SK-N-SH treated with all-trans-retinoic acid at 6 μM for 48 hours (cell line): Measurements from ENCODE around the gene KRT25.

Source experiments
- ATAC-seq: fragments of 200-7000 bp; cut with Tn5 transposase; 3 replicates; pipeline ENCODE4 v1.9.1; 2020; ENCODE audit warnings: mild to moderate bottlenecking, moderate library complexity
- ARNTL ChIP-seq: fragments of 450-650 bp; formaldehyde crosslinking; IDR thresholded peaks from 2 replicates; pipeline ENCODE4 v1.5.0; 2020; ENCODE audit warnings: low read depth, mild to moderate bottlenecking, moderate library complexity, borderline replicate concordance
- BACH2 ChIP-seq: fragments of 250-450 bp; sonication (Bioruptor Pico); IDR thresholded peaks from 2 replicates; pipeline ENCODE4 v1.9.0; 2021; ENCODE audit warnings: mild to moderate bottlenecking, borderline replicate concordance
- CSDC2 ChIP-seq: fragments of 250-450 bp; sonication (Bioruptor Pico); IDR thresholded peaks from 2 replicates; pipeline ENCODE4 v1.5.0; 2020; ENCODE audit warnings: mild to moderate bottlenecking, moderate library complexity
- CSRNP3 ChIP-seq: fragments of 250-450 bp; sonication (Bioruptor Pico); IDR thresholded peaks from 2 replicates; pipeline ENCODE4 v1.5.1; 2021; ENCODE audit warnings: mild to moderate bottlenecking, moderate library complexity
- ESRRG ChIP-seq: fragments of 250-450 bp; sonication (Bioruptor Pico); IDR thresholded peaks from 2 replicates; pipeline ENCODE4 v1.6.1; 2021; ENCODE audit warnings: mild to moderate bottlenecking
- GLIS3 ChIP-seq: fragments of 250-450 bp; sonication (Bioruptor Pico); IDR thresholded peaks from 2 replicates; pipeline ENCODE4 v1.5.0; 2020; ENCODE audit warnings: mild to moderate bottlenecking, moderate library complexity
- ISL1 ChIP-seq: fragments of 250-450 bp; sonication (Bioruptor Pico); IDR thresholded peaks from 2 replicates; pipeline ENCODE4 v2.1.2; 2022; ENCODE audit warnings: mild to moderate bottlenecking, moderate library complexity
- OSR1 ChIP-seq: fragments of 250-450 bp; sonication (Bioruptor Pico); IDR thresholded peaks from 2 replicates; pipeline ENCODE4 v1.8.0; 2022; ENCODE audit warnings: moderate library complexity, mild to moderate bottlenecking, inconsistent platforms
- RARB ChIP-seq: fragments of 250-450 bp; sonication (Bioruptor Pico); IDR thresholded peaks from 2 replicates; pipeline ENCODE4 v1.8.0; 2021; ENCODE audit warnings: mild to moderate bottlenecking, moderate library complexity
- SNAI2 ChIP-seq: fragments of 250-450 bp; sonication (Bioruptor Pico); IDR thresholded peaks from 2 replicates; pipeline ENCODE4 v1.5.0; 2020; ENCODE audit warnings: mild to moderate bottlenecking, moderate library complexity
- TCF4 ChIP-seq: fragments of 250-450 bp; sonication (Bioruptor Pico); IDR thresholded peaks from 2 replicates; pipeline ENCODE4 v1.8.0; 2021; ENCODE audit warnings: mild to moderate bottlenecking, moderate library complexity, borderline replicate concordance
- TOX ChIP-seq: fragments of 250-450 bp; sonication (Bioruptor Pico); IDR thresholded peaks from 2 replicates; pipeline ENCODE4 v1.8.0; 2021; ENCODE audit warnings: mild to moderate bottlenecking, moderate library complexity, borderline replicate concordance
- ZC3H10 ChIP-seq: fragments of 250-450 bp; sonication (Bioruptor Pico); IDR thresholded peaks from 2 replicates; pipeline ENCODE4 v1.5.1; 2021; ENCODE audit warnings: mild to moderate bottlenecking, moderate library complexity
- ZFP3 ChIP-seq: fragments of 250-450 bp; sonication (Bioruptor Pico); IDR thresholded peaks from 2 replicates; pipeline ENCODE4 v1.5.0; 2020; ENCODE audit warnings: mild to moderate bottlenecking, moderate library complexity
- ZFP30 ChIP-seq: fragments of 450-650 bp; formaldehyde crosslinking; IDR thresholded peaks from 2 replicates; pipeline ENCODE4 v1.5.0; 2022; ENCODE audit warnings: mild to moderate bottlenecking, moderate library complexity
- ZNF565 ChIP-seq: fragments of 450-650 bp; formaldehyde crosslinking; conservative IDR thresholded peaks from 2 replicates; pipeline ENCODE4 v1.5.0; 2020; ENCODE audit warnings: low read depth, mild to moderate bottlenecking, moderate library complexity
- ZNF70 ChIP-seq: fragments of 450-650 bp; formaldehyde crosslinking; IDR thresholded peaks from 2 replicates; pipeline ENCODE4 v1.5.0; 2020; ENCODE audit warnings: mild to moderate bottlenecking, moderate library complexity
- ZNF8 ChIP-seq: fragments of 450-650 bp; formaldehyde crosslinking; IDR thresholded peaks from 2 replicates; pipeline ENCODE4 v1.5.0; 2020; ENCODE audit warnings: mild to moderate bottlenecking, moderate library complexity
- TF ChIP-seq, protein P1 (sequence below): fragments of 250-450 bp; sonication (Bioruptor Pico); IDR thresholded peaks from 2 replicates; pipeline ENCODE4 v1.8.0; 2020; ENCODE audit warnings: mild to moderate bottlenecking, moderate library complexity, borderline replicate concordance
- TF ChIP-seq, protein P2 (sequence below): fragments of 250-450 bp; sonication (Bioruptor Pico); IDR thresholded peaks from 2 replicates; pipeline ENCODE4 v1.5.1; 2020; ENCODE audit warnings: low read depth, mild to moderate bottlenecking, moderate library complexity
- TF ChIP-seq, protein P3 (sequence below): fragments of 250-450 bp; sonication (Bioruptor Pico); IDR thresholded peaks from 2 replicates; pipeline ENCODE4 v1.8.0; 2021; ENCODE audit warnings: low read depth, mild to moderate bottlenecking, moderate library complexity, borderline replicate concordance

Gene KRT25

GRCh38 chr17:40800381-40800780 lies 45.2 kb upstream of the KRT25 start (continued):
- no peak for TF ChIP-seq CSRNP3
- TF ChIP-seq TOX (CRISPR knock-in tag): no peak
- TF ChIP-seq ARNTL (CRISPR knock-in tag): no peak

DNA sequence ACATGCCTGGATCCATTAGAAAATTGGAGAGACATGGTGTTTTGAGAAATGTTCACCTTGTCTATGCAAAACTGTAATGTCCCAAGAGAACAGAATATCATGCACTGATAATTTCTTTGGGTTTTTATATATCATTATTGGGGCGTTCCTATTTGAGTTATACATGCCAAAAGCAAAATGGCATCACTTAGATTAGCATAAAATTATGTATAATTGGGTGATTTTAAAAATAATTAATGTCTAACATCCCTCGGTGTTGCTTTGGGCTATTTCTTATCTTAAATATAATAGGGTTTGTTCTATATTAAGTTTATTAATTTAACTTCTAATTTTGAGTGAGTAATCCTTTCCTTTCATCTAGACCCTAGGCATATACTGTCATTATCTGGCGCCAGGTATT lies 44.7 kb upstream of the KRT25 start, which contains the start of gene KRT28:
Gene KRT28, minus strand, starts transcription at position 101 of the 400 bp plus-strand sequence. Its CDS starts 66 bp downstream, at position 35.
- no peak for ATAC-seq
- TF ChIP-seq ISL1 (no peak), CSRNP3 (no peak), ESRRG (no peak), ZFP30 (CRISPR knock-in tag) (no peak), ARNTL (CRISPR knock-in tag) (no peak), SNAI2 (CRISPR knock-in tag) (no peak), TOX (CRISPR knock-in tag) (no peak), ZC3H10 (CRISPR knock-in tag) (no peak)
- TF ChIP-seq, protein P1, sequence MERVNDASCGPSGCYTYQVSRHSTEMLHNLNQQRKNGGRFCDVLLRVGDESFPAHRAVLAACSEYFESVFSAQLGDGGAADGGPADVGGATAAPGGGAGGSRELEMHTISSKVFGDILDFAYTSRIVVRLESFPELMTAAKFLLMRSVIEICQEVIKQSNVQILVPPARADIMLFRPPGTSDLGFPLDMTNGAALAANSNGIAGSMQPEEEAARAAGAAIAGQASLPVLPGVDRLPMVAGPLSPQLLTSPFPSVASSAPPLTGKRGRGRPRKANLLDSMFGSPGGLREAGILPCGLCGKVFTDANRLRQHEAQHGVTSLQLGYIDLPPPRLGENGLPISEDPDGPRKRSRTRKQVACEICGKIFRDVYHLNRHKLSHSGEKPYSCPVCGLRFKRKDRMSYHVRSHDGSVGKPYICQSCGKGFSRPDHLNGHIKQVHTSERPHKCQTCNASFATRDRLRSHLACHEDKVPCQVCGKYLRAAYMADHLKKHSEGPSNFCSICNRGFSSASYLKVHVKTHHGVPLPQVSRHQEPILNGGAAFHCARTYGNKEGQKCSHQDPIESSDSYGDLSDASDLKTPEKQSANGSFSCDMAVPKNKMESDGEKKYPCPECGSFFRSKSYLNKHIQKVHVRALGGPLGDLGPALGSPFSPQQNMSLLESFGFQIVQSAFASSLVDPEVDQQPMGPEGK (CRISPR knock-in tag): no peak
- TF ChIP-seq, protein P2, sequence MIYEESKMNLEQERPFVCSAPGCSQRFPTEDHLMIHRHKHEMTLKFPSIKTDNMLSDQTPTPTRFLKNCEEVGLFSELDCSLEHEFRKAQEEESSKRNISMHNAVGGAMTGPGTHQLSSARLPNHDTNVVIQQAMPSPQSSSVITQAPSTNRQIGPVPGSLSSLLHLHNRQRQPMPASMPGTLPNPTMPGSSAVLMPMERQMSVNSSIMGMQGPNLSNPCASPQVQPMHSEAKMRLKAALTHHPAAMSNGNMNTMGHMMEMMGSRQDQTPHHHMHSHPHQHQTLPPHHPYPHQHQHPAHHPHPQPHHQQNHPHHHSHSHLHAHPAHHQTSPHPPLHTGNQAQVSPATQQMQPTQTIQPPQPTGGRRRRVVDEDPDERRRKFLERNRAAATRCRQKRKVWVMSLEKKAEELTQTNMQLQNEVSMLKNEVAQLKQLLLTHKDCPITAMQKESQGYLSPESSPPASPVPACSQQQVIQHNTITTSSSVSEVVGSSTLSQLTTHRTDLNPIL (CRISPR knock-in tag): no peak

GRCh38 chr17:40796846-40797245 lies 41.7 kb upstream of the KRT25 start:
- no peak for ATAC-seq
- TF ChIP-seq TCF4 (CRISPR knock-in tag): no peak
- TF ChIP-seq SNAI2 (CRISPR knock-in tag): no peak
- TF ChIP-seq, protein P2 (CRISPR knock-in tag): no peak
- TF ChIP-seq, protein P1 (CRISPR knock-in tag): no peak
- TF ChIP-seq ZNF565: no peak

DNA sequence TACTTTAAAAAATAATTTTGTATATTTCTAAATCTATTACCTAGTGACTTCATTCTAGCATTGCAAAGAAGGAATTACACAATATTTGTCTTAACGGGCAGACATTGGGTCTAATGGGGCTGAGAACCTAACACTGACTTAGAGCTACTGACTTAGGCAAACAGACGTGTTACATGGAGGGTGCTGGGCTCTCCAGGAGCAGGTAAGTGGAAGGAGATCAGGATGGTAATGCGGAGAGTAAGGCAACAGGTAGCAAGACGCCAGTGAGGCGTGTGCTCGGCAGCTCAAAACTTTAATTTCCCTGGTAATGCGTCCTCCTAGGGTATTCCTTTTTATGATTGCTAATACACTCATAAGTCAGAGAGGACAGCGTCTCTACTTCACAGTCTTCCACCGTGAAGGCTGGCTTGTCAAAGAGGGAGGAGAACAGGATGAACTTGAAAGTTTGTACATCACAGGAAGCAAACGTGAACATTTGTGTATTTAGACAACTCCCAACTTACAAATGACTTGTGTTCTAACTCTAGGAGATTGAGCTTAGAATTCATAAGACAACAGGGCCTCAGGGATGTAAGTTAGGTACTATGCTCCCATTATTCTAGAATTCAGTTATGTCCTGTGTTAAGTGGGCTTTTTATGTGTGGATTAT lies 40.0 kb upstream of the KRT25 start:
- no peak for ATAC-seq
- TF ChIP-seq BACH2 (CRISPR knock-in tag): no peak
- TF ChIP-seq, protein P2 (CRISPR knock-in tag): no peak
- TF ChIP-seq, protein P3, sequence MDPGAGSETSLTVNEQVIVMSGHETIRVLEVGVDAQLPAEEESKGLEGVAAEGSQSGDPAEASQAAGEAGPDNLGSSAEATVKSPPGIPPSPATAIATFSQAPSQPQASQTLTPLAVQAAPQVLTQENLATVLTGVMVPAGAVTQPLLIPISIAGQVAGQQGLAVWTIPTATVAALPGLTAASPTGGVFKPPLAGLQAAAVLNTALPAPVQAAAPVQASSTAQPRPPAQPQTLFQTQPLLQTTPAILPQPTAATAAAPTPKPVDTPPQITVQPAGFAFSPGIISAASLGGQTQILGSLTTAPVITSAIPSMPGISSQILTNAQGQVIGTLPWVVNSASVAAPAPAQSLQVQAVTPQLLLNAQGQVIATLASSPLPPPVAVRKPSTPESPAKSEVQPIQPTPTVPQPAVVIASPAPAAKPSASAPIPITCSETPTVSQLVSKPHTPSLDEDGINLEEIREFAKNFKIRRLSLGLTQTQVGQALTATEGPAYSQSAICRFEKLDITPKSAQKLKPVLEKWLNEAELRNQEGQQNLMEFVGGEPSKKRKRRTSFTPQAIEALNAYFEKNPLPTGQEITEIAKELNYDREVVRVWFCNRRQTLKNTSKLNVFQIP (CRISPR knock-in tag): no peak
- TF ChIP-seq ISL1: no peak
- no peak for TF ChIP-seq CSDC2 (CRISPR knock-in tag)
- no peak for TF ChIP-seq ZNF565
- TF ChIP-seq ZNF70: no peak
- no peak for TF ChIP-seq TOX (CRISPR knock-in tag)
- no peak for TF ChIP-seq GLIS3
- TF ChIP-seq TCF4 (CRISPR knock-in tag): no peak
- TF ChIP-seq OSR1 (CRISPR knock-in tag): no peak
- TF ChIP-seq ZFP30 (CRISPR knock-in tag): no peak
- TF ChIP-seq RARB (CRISPR knock-in tag): no peak
- no peak for TF ChIP-seq ZNF8 (CRISPR knock-in tag)
- TF ChIP-seq ZFP3 (CRISPR knock-in tag): no peak
